OCI-LY1 (cell line): Measurements from ENCODE around the gene KLHDC10.

Experiments
- H2AFZ ChIP-seq: fragments of 200-600 bp; sonication (generic), shearing (Covaris generic); 2 replicates; pipeline ENCODE4 v1.6.0; 2014; ENCODE audit warnings: antibody characterized with exemption, mild to moderate bottlenecking, low read length
- H3F3A ChIP-seq: fragments of 200-600 bp; sonication (generic), shearing (Covaris generic); 2 replicates; pipeline ENCODE4 v1.6.0; 2014; ENCODE audit warnings: mild to moderate bottlenecking, antibody characterized with exemption, low read length, moderate library complexity; ENCODE audit not compliant: insufficient read depth
- H3K27ac ChIP-seq: fragments of 200-600 bp; sonication (generic); 2 replicates; pipeline ENCODE4 v1.5.1; 2014; ENCODE audit warnings: low read length, mixed run types, mild to moderate bottlenecking, low read depth; ENCODE audit not compliant: poor library complexity, severe bottlenecking
- H3K27me3 ChIP-seq: fragments of 200-600 bp; sonication (generic); 2 replicates; pipeline ENCODE4 v1.6.0; 2014; ENCODE audit warnings: antibody characterized with exemption, mild to moderate bottlenecking, low read length, moderate library complexity; ENCODE audit not compliant: insufficient read depth
- H3K36me3 ChIP-seq: fragments of 200-600 bp; sonication (generic); 2 replicates; pipeline ENCODE4 v1.6.1; 2014; ENCODE audit warnings: mild to moderate bottlenecking, antibody characterized with exemption, low read length, moderate library complexity, mixed read lengths; ENCODE audit not compliant: insufficient read depth
- H3K4me1 ChIP-seq: fragments of 200-600 bp; sonication (generic); 2 replicates; pipeline ENCODE4 v1.5.1; 2014; ENCODE audit warnings: mild to moderate bottlenecking, low read length, moderate library complexity; ENCODE audit not compliant: insufficient read depth, severe bottlenecking
- H3K4me2 ChIP-seq: fragments of 200-600 bp; sonication (generic), shearing (Covaris generic); 2 replicates; pipeline ENCODE4 v1.6.1; 2014; ENCODE audit warnings: low read length
- H3K4me3 ChIP-seq: fragments of 200-600 bp; sonication (generic); 2 replicates; pipeline ENCODE4 v1.5.1; 2014; ENCODE audit warnings: low read length, low read depth, mild to moderate bottlenecking, mixed read lengths; ENCODE audit not compliant: poor library complexity, severe bottlenecking
- H3K79me2 ChIP-seq: fragments of 200-600 bp; shearing (Covaris generic); 2 replicates; pipeline ENCODE4 v1.6.1; 2016; ENCODE audit warnings: mixed run types, low read length, mixed read lengths; ENCODE audit not compliant: insufficient read depth
- H3K9ac ChIP-seq: fragments of 200-600 bp; sonication (generic), shearing (Covaris generic); 2 replicates; pipeline ENCODE4 v1.6.1; 2014; ENCODE audit warnings: mild to moderate bottlenecking, low read length, mixed read lengths
- H3K9me2 ChIP-seq: fragments of 200-600 bp; sonication (generic), shearing (Covaris generic); 2 replicates; pipeline ENCODE4 v1.6.1; 2014; ENCODE audit warnings: low read depth, mild to moderate bottlenecking, low read length, mixed read lengths
- H3K9me3 ChIP-seq: fragments of 200-600 bp; shearing (Covaris generic); 2 replicates; pipeline ENCODE4 v1.6.1; 2014; ENCODE audit warnings: low read length, mixed read lengths
- H4K20me1 ChIP-seq: fragments of 200-600 bp; sonication (generic), shearing (Covaris generic); 2 replicates; pipeline ENCODE4 v1.6.0; 2016; ENCODE audit warnings: mild to moderate bottlenecking, low read length; ENCODE audit not compliant: insufficient read depth
- CTCF ChIP-seq: fragments of 200-600 bp; sonication (generic), shearing (Covaris generic); IDR thresholded peaks from 2 replicates; pipeline ENCODE4 v1.5.1; 2017; ENCODE audit warnings: mild to moderate bottlenecking, antibody characterized with exemption, low read length, moderate library complexity, mixed read lengths
- EZH2 ChIP-seq: fragments of 200-600 bp; sonication (generic), shearing (Covaris generic); IDR thresholded peaks from 2 replicates; pipeline ENCODE4 v1.8.0; 2017; ENCODE audit warnings: borderline replicate concordance, mixed run types, mild to moderate bottlenecking, antibody characterized with exemption, low read length, moderate library complexity, mixed read lengths

KLHDC10 gene

GRCh38 chr7:130127821-130128317 lies 57.5 kb downstream of the KLHDC10 start:
- Histone ChIP-seq H3K9ac (no peak overlapping the region), H3K9me3 (no peaks in the 10 kb centered on the region)

GRCh38 chr7:130129011-130129411 lies 58.7 kb downstream of the KLHDC10 start:
- H3F3A ChIP-seq, result no peaks in the 10 kb centered on the region
- H3K79me2 ChIP-seq, result no peaks in the 10 kb centered on the region
- no peak overlapping the region for H3K4me2 ChIP-seq
- peaks cover 85% of the 10 kb centered on the region for H3K36me3 ChIP-seq
- no peaks in the 10 kb centered on the region for H3K9me2 ChIP-seq
- no peaks in the 10 kb centered on the region for H4K20me1 ChIP-seq
- H3K27ac ChIP-seq, result no peak overlapping the region
- no peak for TF ChIP-seq CTCF
- TF ChIP-seq EZH2, result no peak
- H2AFZ ChIP-seq, result no peak overlapping the region
- H3K27me3 ChIP-seq, result no peaks in the 10 kb centered on the region
- no peak overlapping the region for H3K9ac ChIP-seq
- no peaks in the 10 kb centered on the region for H3K4me1 ChIP-seq
- H3K9me3 ChIP-seq, result no peaks in the 10 kb centered on the region
- no peak overlapping the region for H3K4me3 ChIP-seq

More at GRCh38 chr7:130127821-130128317, 57.5 kb downstream of the KLHDC10 start:
- Histone ChIP-seq H3K4me3 (no peak overlapping the region), H2AFZ (no peak overlapping the region), H3K27me3 (no peaks in the 10 kb centered on the region), H3F3A (no peaks in the 10 kb centered on the region), H3K36me3 (peaks cover 85% of the 10 kb centered on the region), H3K79me2 (no peaks in the 10 kb centered on the region), H3K4me2 (no peak overlapping the region), H3K9me2 (no peaks in the 10 kb centered on the region), H3K27ac (no peak overlapping the region), H4K20me1 (no peaks in the 10 kb centered on the region), H3K4me1 (no peaks in the 10 kb centered on the region)
- no peak for TF ChIP-seq EZH2
- TF ChIP-seq CTCF, result no peak

GRCh38 chr7:130131191-130131834 lies 61.0 kb downstream of the KLHDC10 start:
- Histone ChIP-seq H3K79me2 (no peaks in the 10 kb centered on the region), H3K9me2 (no peaks in the 10 kb centered on the region), H3K4me1 (no peaks in the 10 kb centered on the region), H3K4me2 (no peak overlapping the region), H3K36me3 (peaks cover 80% of the 10 kb centered on the region), H2AFZ (no peak overlapping the region), H3K9me3 (no peaks in the 10 kb centered on the region), H4K20me1 (no peaks in the 10 kb centered on the region), H3K27me3 (no peaks in the 10 kb centered on the region), H3K4me3 (no peak overlapping the region), H3K9ac (no peak overlapping the region), H3K27ac (no peak overlapping the region), H3F3A (no peaks in the 10 kb centered on the region)
- TF ChIP-seq CTCF (no peak), EZH2 (no peak)
